Measurements from ENCODE around the gene GPR3. TPM values are rescaled to one million over a fixed set of nuclear protein-coding genes. Genes with fewer than 3 reads are reported as not detected.

Gene GPR3
- total and polyA plus RNA-seq, 4 donors = under 0.01 to 0.30 TPM; not detected in 2

- Histone ChIP-seq H3K36me3 (ENCODE audit: control insufficient read depth in 4 of 4, insufficient read depth in 3 of 4, low read depth in 1 of 4, low read length in 3 of 4) (peaks cover 0 to 16% (median 5%) of the 10 kb centered on the region in 4 donors), H3K4me3 (ENCODE audit: low read depth in 1 of 3, low read length in 3 of 3) (no peak overlapping the region), H3K9ac (ENCODE audit: low read depth in 1 of 2, low read length in 2 of 2) (no peak overlapping the region), H3K9me3 (ENCODE audit: control insufficient read depth in 4 of 4, low read length in 3 of 4) (no peaks in the 10 kb centered on the region), H3K27ac (ENCODE audit: low read depth in 1 of 2, low read length in 2 of 2) (peak overlapping the region in 1 of 2 donors; percentile 15), H3K4me1 (ENCODE audit: control insufficient read depth in 4 of 4, insufficient read depth in 4 of 4, low read length in 3 of 4) (peaks cover 0 to 12% (median 2%) of the 10 kb centered on the region in 4 donors), H3K27me3 (ENCODE audit: control insufficient read depth in 4 of 4, insufficient read depth in 4 of 4, low read length in 3 of 4) (no peaks in the 10 kb centered on the region)
- no peak for TF ChIP-seq NR2F2 (IDR thresholded peaks at IDR 0.05)
- TF ChIP-seq FOXA2 (IDR thresholded peaks at IDR 0.05) = no peak
- no peak for TF ChIP-seq HNF4G (IDR thresholded peaks at IDR 0.05)
- TF ChIP-seq JUND (IDR thresholded peaks at IDR 0.05) = no peak
- TF ChIP-seq RAD21 (IDR thresholded peaks at IDR 0.05) = no peak
- TF ChIP-seq EGR1 (IDR thresholded peaks at IDR 0.05; ENCODE audit: low read depth in 2 of 2) = no peak
- TF ChIP-seq, protein P1, sequence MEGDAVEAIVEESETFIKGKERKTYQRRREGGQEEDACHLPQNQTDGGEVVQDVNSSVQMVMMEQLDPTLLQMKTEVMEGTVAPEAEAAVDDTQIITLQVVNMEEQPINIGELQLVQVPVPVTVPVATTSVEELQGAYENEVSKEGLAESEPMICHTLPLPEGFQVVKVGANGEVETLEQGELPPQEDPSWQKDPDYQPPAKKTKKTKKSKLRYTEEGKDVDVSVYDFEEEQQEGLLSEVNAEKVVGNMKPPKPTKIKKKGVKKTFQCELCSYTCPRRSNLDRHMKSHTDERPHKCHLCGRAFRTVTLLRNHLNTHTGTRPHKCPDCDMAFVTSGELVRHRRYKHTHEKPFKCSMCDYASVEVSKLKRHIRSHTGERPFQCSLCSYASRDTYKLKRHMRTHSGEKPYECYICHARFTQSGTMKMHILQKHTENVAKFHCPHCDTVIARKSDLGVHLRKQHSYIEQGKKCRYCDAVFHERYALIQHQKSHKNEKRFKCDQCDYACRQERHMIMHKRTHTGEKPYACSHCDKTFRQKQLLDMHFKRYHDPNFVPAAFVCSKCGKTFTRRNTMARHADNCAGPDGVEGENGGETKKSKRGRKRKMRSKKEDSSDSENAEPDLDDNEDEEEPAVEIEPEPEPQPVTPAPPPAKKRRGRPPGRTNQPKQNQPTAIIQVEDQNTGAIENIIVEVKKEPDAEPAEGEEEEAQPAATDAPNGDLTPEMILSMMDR (IDR thresholded peaks at IDR 0.05; ENCODE audit: low read depth, low read length, missing input control) = peak; percentile 23
- TF ChIP-seq RXRA (IDR thresholded peaks at IDR 0.05) = peak in 1 of 2 donors; percentile 14
- TF ChIP-seq, protein P2, sequence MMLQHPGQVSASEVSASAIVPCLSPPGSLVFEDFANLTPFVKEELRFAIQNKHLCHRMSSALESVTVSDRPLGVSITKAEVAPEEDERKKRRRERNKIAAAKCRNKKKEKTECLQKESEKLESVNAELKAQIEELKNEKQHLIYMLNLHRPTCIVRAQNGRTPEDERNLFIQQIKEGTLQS (IDR thresholded peaks at IDR 0.05) = no peak
- peak; percentile 61 for TF ChIP-seq YY1 (IDR thresholded peaks at IDR 0.05)
- TF ChIP-seq, protein P3, sequence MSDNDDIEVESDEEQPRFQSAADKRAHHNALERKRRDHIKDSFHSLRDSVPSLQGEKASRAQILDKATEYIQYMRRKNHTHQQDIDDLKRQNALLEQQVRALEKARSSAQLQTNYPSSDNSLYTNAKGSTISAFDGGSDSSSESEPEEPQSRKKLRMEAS (IDR thresholded peaks at IDR 0.05) = no peak
- WGBS = 68% methylated on average over 24 of the region's 24 CpGs
- no peak for DNase-seq (ENCODE audit: low spot score)
Observed at GRCh38 chr1:27403065-27403726, 10.8 kb downstream of the GPR3 start.

DNA sequence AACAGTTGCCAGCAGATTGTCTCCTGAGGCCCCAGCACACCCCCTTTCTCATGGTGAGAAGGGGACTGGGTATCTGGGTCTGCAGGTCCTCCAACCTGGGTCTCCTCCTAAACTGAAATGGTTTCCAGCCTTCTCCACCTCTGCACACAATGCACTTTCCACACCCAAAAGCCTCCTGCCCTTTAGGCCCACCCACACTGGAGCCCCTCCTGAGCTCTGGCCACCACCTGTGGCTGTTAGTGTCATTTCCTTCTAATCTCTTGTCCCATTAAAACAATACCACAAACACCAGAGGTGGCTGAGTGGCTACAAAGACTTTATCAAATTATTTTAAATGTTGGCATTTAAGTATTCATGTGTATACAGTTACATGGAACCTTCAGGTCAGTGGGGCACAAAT lies 11.5 kb downstream of the GPR3 start:
- Histone ChIP-seq H3K27me3 (ENCODE audit: control insufficient read depth in 4 of 4, insufficient read depth in 4 of 4, low read length in 3 of 4) (no peaks in the 10 kb centered on the region), H3K4me1 (ENCODE audit: control insufficient read depth in 4 of 4, insufficient read depth in 4 of 4, low read length in 3 of 4) (peaks cover 0 to 12% (median 2%) of the 10 kb centered on the region in 4 donors), H3K4me3 (ENCODE audit: low read depth in 1 of 3, low read length in 3 of 3) (no peak overlapping the region), H3K36me3 (ENCODE audit: control insufficient read depth in 4 of 4, insufficient read depth in 3 of 4, low read depth in 1 of 4, low read length in 3 of 4) (peaks cover 0 to 24% (median 8%) of the 10 kb centered on the region in 4 donors), H3K9me3 (ENCODE audit: control insufficient read depth in 4 of 4, low read length in 3 of 4) (no peaks in the 10 kb centered on the region), H3K9ac (ENCODE audit: low read depth in 1 of 2, low read length in 2 of 2) (no peak overlapping the region), H3K27ac (ENCODE audit: low read depth in 1 of 2, low read length in 2 of 2) (no peak overlapping the region)
- DNase-seq (ENCODE audit: low spot score) = no peak
- TF ChIP-seq GABPA (IDR thresholded peaks at IDR 0.05 in 1 of 2, conservative IDR thresholded peaks at IDR 0.05 in 1 of 2) (no peak), JUND (IDR thresholded peaks at IDR 0.05) (no peak), SP1 (IDR thresholded peaks at IDR 0.05) (no peak), RAD21 (IDR thresholded peaks at IDR 0.05) (no peak), RXRA (IDR thresholded peaks at IDR 0.05) (no peak)
- TF ChIP-seq, protein P1 (IDR thresholded peaks at IDR 0.05; ENCODE audit: low read depth, low read length, missing input control) = no peak
- TF ChIP-seq, protein P4, sequence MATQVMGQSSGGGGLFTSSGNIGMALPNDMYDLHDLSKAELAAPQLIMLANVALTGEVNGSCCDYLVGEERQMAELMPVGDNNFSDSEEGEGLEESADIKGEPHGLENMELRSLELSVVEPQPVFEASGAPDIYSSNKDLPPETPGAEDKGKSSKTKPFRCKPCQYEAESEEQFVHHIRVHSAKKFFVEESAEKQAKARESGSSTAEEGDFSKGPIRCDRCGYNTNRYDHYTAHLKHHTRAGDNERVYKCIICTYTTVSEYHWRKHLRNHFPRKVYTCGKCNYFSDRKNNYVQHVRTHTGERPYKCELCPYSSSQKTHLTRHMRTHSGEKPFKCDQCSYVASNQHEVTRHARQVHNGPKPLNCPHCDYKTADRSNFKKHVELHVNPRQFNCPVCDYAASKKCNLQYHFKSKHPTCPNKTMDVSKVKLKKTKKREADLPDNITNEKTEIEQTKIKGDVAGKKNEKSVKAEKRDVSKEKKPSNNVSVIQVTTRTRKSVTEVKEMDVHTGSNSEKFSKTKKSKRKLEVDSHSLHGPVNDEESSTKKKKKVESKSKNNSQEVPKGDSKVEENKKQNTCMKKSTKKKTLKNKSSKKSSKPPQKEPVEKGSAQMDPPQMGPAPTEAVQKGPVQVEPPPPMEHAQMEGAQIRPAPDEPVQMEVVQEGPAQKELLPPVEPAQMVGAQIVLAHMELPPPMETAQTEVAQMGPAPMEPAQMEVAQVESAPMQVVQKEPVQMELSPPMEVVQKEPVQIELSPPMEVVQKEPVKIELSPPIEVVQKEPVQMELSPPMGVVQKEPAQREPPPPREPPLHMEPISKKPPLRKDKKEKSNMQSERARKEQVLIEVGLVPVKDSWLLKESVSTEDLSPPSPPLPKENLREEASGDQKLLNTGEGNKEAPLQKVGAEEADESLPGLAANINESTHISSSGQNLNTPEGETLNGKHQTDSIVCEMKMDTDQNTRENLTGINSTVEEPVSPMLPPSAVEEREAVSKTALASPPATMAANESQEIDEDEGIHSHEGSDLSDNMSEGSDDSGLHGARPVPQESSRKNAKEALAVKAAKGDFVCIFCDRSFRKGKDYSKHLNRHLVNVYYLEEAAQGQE (IDR thresholded peaks at IDR 0.05) = no peak
- TF ChIP-seq, protein P2 (IDR thresholded peaks at IDR 0.05) = no peak
